Immature natural killer cell (primary cell): Measurements from ENCODE around the gene FRMD4B. TPM values are rescaled to one million over a fixed set of nuclear protein-coding genes. Genes with fewer than 3 reads are reported as not detected.

Experiments used
- DNase-seq, 3 donors: peaks; one replicate each; pipeline ENCODE4 v3.0.0; 2022; ENCODE audit warnings: mixed read lengths in 1 of 3
- H3K27ac Mint-ChIP-seq, 6 donors: one replicate each; pipeline ENCODE4 v1.8.0; 2020; ENCODE audit warnings: mixed read lengths in 6 of 6, mild to moderate bottlenecking in 5 of 6, inconsistent platforms in 4 of 6, moderate library complexity in 3 of 6
- H3K27me3 Mint-ChIP-seq, 3 donors: one replicate each; pipeline ENCODE4 v1.8.0; 2020 to 2021; ENCODE audit warnings: low read depth in 3 of 3, mild to moderate bottlenecking in 3 of 3, mixed read lengths in 3 of 3, moderate library complexity in 3 of 3, inconsistent platforms in 1 of 3
- H3K36me3 Mint-ChIP-seq, 3 donors: one replicate each; pipeline ENCODE4 v1.8.0; 2020; ENCODE audit warnings: mixed read lengths in 3 of 3, inconsistent platforms in 2 of 3, mild to moderate bottlenecking in 2 of 3
- H3K4me1 Mint-ChIP-seq, 2 donors: one replicate each; pipeline ENCODE4 v1.8.0; 2020; ENCODE audit warnings: inconsistent platforms in 2 of 2, mild to moderate bottlenecking in 2 of 2, mixed read lengths in 2 of 2, moderate library complexity in 1 of 2
- H3K4me3 Mint-ChIP-seq, 5 donors: one replicate each; pipeline ENCODE4 v1.8.0; 2020; ENCODE audit warnings: mild to moderate bottlenecking in 5 of 5, mixed read lengths in 5 of 5, inconsistent platforms in 3 of 5, moderate library complexity in 3 of 5
- H3K9me3 Mint-ChIP-seq, 6 donors: one replicate each; pipeline ENCODE4 v1.8.0; 2020; ENCODE audit warnings: mild to moderate bottlenecking in 6 of 6, mixed read lengths in 6 of 6, inconsistent platforms in 4 of 6, moderate library complexity in 3 of 6
- polyA plus RNA-seq, 3 donors: library from polyadenylated mRNA; unstranded; fragments of 300-500 nt; fragmentation: Illumina TruSeq; gene quantifications; one replicate each; pipeline ENCODE4 v1.2.3, GENCODE V29; 2021

FRMD4B gene
- polyA plus RNA-seq, 3 donors from 2014 or later = 1.3 to 16.1 (median 5.4) TPM

GRCh38 chr3:69321301-69322157 is 64.4 kb downstream of the FRMD4B start:
- no peaks in the 10 kb centered on the region for H3K36me3 Mint-ChIP-seq
- H3K27me3 Mint-ChIP-seq = peaks cover 2% of the 10 kb centered on the region in 3 donors
- peaks cover 11 to 33% of the 10 kb centered on the region in 2 donors for H3K4me1 Mint-ChIP-seq
- DNase-seq = no peak
- H3K9me3 Mint-ChIP-seq = no peaks in the 10 kb centered on the region
- no peak overlapping the region for H3K27ac Mint-ChIP-seq
- H3K4me3 Mint-ChIP-seq = no peak overlapping the region

- H3K4me1 Mint-ChIP-seq = peaks cover 5 to 26% of the 10 kb centered on the region in 2 donors
- H3K36me3 Mint-ChIP-seq = no peaks in the 10 kb centered on the region
- no peak for DNase-seq
- no peak overlapping the region for H3K4me3 Mint-ChIP-seq
- H3K27me3 Mint-ChIP-seq = peaks cover 2% of the 10 kb centered on the region in 3 donors
- H3K9me3 Mint-ChIP-seq = no peaks in the 10 kb centered on the region
- no peak overlapping the region for H3K27ac Mint-ChIP-seq
Observed at GRCh38 chr3:69320871-69321271, 65.0 kb downstream of the FRMD4B start.

GRCh38 chr3:69319652-69320051 is 66.2 kb downstream of the FRMD4B start:
- peaks cover 3 to 15% of the 10 kb centered on the region in 2 donors for H3K4me1 Mint-ChIP-seq
- H3K27me3 Mint-ChIP-seq = peaks cover 2 to 3% (median 2%) of the 10 kb centered on the region in 3 donors
- no peak overlapping the region for H3K27ac Mint-ChIP-seq
- no peaks in the 10 kb centered on the region for H3K36me3 Mint-ChIP-seq
- no peaks in the 10 kb centered on the region for H3K9me3 Mint-ChIP-seq
- no peak overlapping the region for H3K4me3 Mint-ChIP-seq
- no peak for DNase-seq

- no peak overlapping the region for H3K4me3 Mint-ChIP-seq
- H3K27ac Mint-ChIP-seq = peak overlapping the region in 2 of 6 donors; percentile 9 to 29
- no peak for DNase-seq
- no peaks in the 10 kb centered on the region for H3K36me3 Mint-ChIP-seq
- H3K9me3 Mint-ChIP-seq = no peaks in the 10 kb centered on the region
- H3K4me1 Mint-ChIP-seq = peaks cover 0 to 8% of the 10 kb centered on the region in 2 donors
- H3K27me3 Mint-ChIP-seq = peaks cover 2 to 3% (median 2%) of the 10 kb centered on the region in 3 donors
Observed at GRCh38 chr3:69318410-69318809, 67.5 kb downstream of the FRMD4B start.

GRCh38 chr3:69313251-69313650 is 72.6 kb downstream of the FRMD4B start:
- no peak for DNase-seq
- H3K4me1 Mint-ChIP-seq = no peaks in the 10 kb centered on the region
- peaks cover 2 to 3% (median 2%) of the 10 kb centered on the region in 3 donors for H3K27me3 Mint-ChIP-seq
- H3K4me3 Mint-ChIP-seq = no peak overlapping the region
- H3K36me3 Mint-ChIP-seq = peaks cover 0 to 4% (median 3%) of the 10 kb centered on the region in 3 donors
- H3K9me3 Mint-ChIP-seq = peaks cover 0 to 2% (median 0%) of the 10 kb centered on the region in 6 donors
- no peak overlapping the region for H3K27ac Mint-ChIP-seq

- no peak for DNase-seq
- peaks cover 6 to 12% of the 10 kb centered on the region in 2 donors for H3K4me1 Mint-ChIP-seq
- peaks cover 0 to 2% (median 0%) of the 10 kb centered on the region in 6 donors for H3K9me3 Mint-ChIP-seq
- H3K4me3 Mint-ChIP-seq = no peak overlapping the region
- H3K36me3 Mint-ChIP-seq = peaks cover 0 to 4% (median 3%) of the 10 kb centered on the region in 3 donors
- H3K27ac Mint-ChIP-seq = no peak overlapping the region
- H3K27me3 Mint-ChIP-seq = no peaks in the 10 kb centered on the region
Observed at GRCh38 chr3:69309814-69310213, 76.1 kb downstream of the FRMD4B start.

- DNase-seq = peak; percentile 63 to 75 (median 72)
- Mint-ChIP-seq H3K27ac (peak overlapping the region in 2 of 6 donors; percentile 34 to 47), H3K36me3 (peaks cover 0 to 3% (median 0%) of the 10 kb centered on the region in 3 donors), H3K27me3 (no peaks in the 10 kb centered on the region), H3K4me3 (peak overlapping the region in 4 of 5 donors; percentile 4 to 53 (median 12)), H3K9me3 (peaks cover 0 to 2% (median 0%) of the 10 kb centered on the region in 6 donors), H3K4me1 (peaks cover 6 to 12% of the 10 kb centered on the region in 2 donors)
Observed at GRCh38 chr3:69306239-69307185, 79.4 kb downstream of the FRMD4B start.

- Mint-ChIP-seq H3K36me3 (peaks cover 0 to 6% (median 0%) of the 10 kb centered on the region in 3 donors), H3K4me1 (peaks cover 6 to 12% of the 10 kb centered on the region in 2 donors), H3K27ac (no peak overlapping the region), H3K27me3 (no peaks in the 10 kb centered on the region), H3K9me3 (peaks cover 0 to 2% (median 0%) of the 10 kb centered on the region in 6 donors), H3K4me3 (no peak overlapping the region)
- DNase-seq = no peak
Observed at GRCh38 chr3:69305011-69305410, 80.9 kb downstream of the FRMD4B start.

GRCh38 chr3:69304396-69304795 is 81.5 kb downstream of the FRMD4B start:
- H3K36me3 Mint-ChIP-seq = peaks cover 0 to 10% (median 0%) of the 10 kb centered on the region in 3 donors
- no peaks in the 10 kb centered on the region for H3K27me3 Mint-ChIP-seq
- no peak for DNase-seq
- H3K4me3 Mint-ChIP-seq = no peak overlapping the region
- peaks cover 6 to 12% of the 10 kb centered on the region in 2 donors for H3K4me1 Mint-ChIP-seq
- peaks cover 0 to 2% (median 0%) of the 10 kb centered on the region in 6 donors for H3K9me3 Mint-ChIP-seq
- H3K27ac Mint-ChIP-seq = no peak overlapping the region

GRCh38 chr3:69300296-69300695 is 85.6 kb downstream of the FRMD4B start:
- Mint-ChIP-seq H3K36me3 (peaks cover 0 to 10% (median 7%) of the 10 kb centered on the region in 3 donors), H3K4me3 (no peak overlapping the region), H3K4me1 (no peaks in the 10 kb centered on the region), H3K9me3 (no peaks in the 10 kb centered on the region), H3K27me3 (no peaks in the 10 kb centered on the region), H3K27ac (no peak overlapping the region)
- no peak for DNase-seq

- Mint-ChIP-seq H3K27ac (no peak overlapping the region), H3K9me3 (no peaks in the 10 kb centered on the region), H3K4me3 (no peak overlapping the region), H3K4me1 (no peaks in the 10 kb centered on the region), H3K27me3 (no peaks in the 10 kb centered on the region), H3K36me3 (peaks cover 0 to 10% (median 7%) of the 10 kb centered on the region in 3 donors)
- DNase-seq = no peak
Observed at GRCh38 chr3:69299344-69299743, 86.5 kb downstream of the FRMD4B start.

GRCh38 chr3:69297501-69297900 is 88.4 kb downstream of the FRMD4B start:
- DNase-seq = no peak
- H3K4me3 Mint-ChIP-seq = no peak overlapping the region
- H3K27ac Mint-ChIP-seq = no peak overlapping the region
- H3K9me3 Mint-ChIP-seq = no peaks in the 10 kb centered on the region
- H3K36me3 Mint-ChIP-seq = peaks cover 0 to 10% (median 7%) of the 10 kb centered on the region in 3 donors
- no peaks in the 10 kb centered on the region for H3K4me1 Mint-ChIP-seq
- peaks cover 0 to 2% (median 0%) of the 10 kb centered on the region in 3 donors for H3K27me3 Mint-ChIP-seq

- Mint-ChIP-seq H3K4me1 (no peaks in the 10 kb centered on the region), H3K9me3 (no peaks in the 10 kb centered on the region), H3K4me3 (no peak overlapping the region), H3K36me3 (peaks cover 0 to 11% (median 7%) of the 10 kb centered on the region in 3 donors), H3K27me3 (peaks cover 0 to 2% (median 1%) of the 10 kb centered on the region in 3 donors), H3K27ac (no peak overlapping the region)
- no peak for DNase-seq
Observed at GRCh38 chr3:69296995-69297394, 88.9 kb downstream of the FRMD4B start.
